ENCODE data around the gene SOX12.
"Not testable (repeated sequence)": the region's sequence is repeated elsewhere in the genome, so short reads cannot be mapped to it uniquely, and the experiment has no call there.

Gene SOX12

DNA sequence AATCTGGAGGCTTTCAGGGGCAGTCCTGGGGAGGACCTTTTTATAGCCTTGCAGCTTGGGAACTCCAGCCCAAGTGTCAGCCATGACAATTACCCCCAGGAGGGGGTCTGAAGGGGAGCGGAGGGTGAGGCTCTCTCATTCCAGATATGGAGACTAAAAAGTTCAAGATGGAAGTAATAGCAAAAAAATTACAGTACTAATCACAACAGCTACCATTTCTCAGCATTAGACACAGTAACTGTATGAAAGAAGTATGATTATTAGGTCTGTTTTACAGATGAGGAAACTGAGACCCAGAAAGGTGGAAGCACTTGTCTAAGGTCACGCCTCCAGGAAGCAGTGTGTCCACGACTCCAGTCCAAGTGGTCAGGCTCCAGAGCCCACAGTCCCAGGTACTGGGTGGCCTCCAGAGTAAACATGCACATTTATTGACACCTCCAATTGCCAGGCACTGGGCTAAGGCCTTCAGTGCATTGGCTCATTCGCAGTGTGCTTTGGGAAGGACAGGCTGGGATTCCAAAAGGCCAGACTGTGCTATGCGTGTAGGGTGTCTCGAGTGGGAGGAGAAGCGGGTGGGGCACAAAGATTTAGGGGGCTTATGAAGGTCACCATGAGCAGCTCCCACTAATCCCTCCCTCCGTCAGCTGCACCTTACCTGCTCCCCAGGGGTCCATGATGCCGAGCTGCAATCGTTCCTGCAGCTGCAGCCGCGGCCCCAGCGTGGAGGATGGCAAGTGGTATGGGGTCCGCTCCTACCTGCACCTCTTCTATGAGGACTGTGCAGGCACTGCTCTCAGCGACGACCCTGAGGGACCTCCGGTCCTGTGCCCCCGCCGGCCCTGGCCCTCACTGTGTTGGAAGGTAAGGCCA, 23.9 kb downstream of the SOX12 start:
- Mint-ChIP-seq H3K9me3 (no peaks in the 10 kb centered on the region), H3K36me3 (ENCODE audit: insufficient read depth) (no peaks in the 10 kb centered on the region), H3K27ac (no peak overlapping the region), H3K27me3 (no peaks in the 10 kb centered on the region), H3K4me3 (peak overlapping the region; percentile 81 to 90), H3K4me1 (ENCODE audit: low read depth in 2 of 2) (peaks cover 17 to 23% of the 10 kb centered on the region in 2 donors)
- no peak for ATAC-seq (replicated peaks)
- no peak for DNase-seq

DNA sequence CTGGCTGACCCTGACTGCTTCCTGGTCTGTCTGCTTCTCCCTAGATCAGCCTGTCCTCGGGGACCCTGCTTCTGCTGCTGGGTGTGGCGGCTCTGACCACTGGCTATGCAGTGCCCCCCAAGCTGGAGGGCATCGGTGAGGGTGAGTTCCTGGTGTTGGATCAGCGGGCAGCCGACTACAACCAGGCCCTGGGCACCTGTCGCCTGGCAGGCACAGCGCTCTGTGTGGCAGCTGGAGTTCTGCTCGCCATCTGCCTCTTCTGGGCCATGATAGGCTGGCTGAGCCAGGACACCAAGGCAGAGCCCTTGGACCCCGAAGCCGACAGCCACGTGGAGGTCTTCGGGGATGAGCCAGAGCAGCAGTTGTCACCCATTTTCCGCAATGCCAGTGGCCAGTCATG, 27.8 kb downstream of the SOX12 start:
- no peak overlapping the region for H3K27ac Mint-ChIP-seq
- no peak overlapping the region for H3K4me3 Mint-ChIP-seq
- DNase-seq (no peak), ATAC-seq (replicated peaks) (no peak)
- peaks cover 12 to 14% of the 10 kb centered on the region in 2 donors for H3K4me1 Mint-ChIP-seq (ENCODE audit: low read depth in 2 of 2)
- H3K27me3 Mint-ChIP-seq = no peaks in the 10 kb centered on the region
- H3K9me3 Mint-ChIP-seq = no peaks in the 10 kb centered on the region
- no peaks in the 10 kb centered on the region for H3K36me3 Mint-ChIP-seq (ENCODE audit: insufficient read depth)

DNA sequence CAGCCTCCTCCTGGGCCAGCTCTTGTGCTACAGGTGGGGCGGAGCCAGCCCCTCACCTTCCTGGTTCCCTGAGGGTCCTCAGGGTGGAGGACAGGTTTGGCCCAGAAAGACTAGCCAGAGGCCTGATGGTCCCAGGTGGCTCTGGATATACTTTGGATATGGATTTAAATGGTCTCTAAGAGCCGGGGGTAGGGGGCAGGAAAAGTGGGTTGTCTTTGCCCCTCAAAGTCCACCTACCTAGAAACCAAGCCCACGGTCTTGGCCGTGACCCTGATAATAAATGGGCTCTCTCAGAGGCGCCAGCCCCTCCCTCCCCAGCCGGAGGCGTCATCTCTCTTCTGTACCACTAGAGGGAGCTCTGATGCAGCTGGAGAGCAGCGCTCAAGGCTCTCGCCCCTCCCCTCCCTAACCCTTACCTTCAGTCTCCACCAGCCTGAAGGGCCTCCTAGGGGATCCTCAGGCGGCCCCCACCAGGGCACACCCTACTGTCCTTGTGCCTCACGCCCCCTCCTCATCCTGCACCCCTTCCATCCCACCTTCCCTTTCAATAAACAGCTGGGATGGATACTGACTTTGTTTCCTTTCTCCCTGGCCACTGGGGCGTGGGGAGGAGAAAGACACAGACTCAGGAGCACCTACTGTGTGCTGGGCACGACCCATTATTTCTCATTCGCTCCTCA, 29.1 kb downstream of the SOX12 start:
- no peak overlapping the region for H3K4me3 Mint-ChIP-seq
- H3K27me3 Mint-ChIP-seq = no peaks in the 10 kb centered on the region
- ATAC-seq (replicated peaks) = peak; percentile 100
- no peaks in the 10 kb centered on the region for H3K9me3 Mint-ChIP-seq
- H3K27ac Mint-ChIP-seq = peak overlapping the region in 1 of 2 donors; percentile 74
- no peaks in the 10 kb centered on the region for H3K36me3 Mint-ChIP-seq (ENCODE audit: insufficient read depth)
- peak; percentile 80 to 87 (median 82) for DNase-seq
- H3K4me1 Mint-ChIP-seq (ENCODE audit: low read depth in 2 of 2) = peaks cover 8 to 9% of the 10 kb centered on the region in 2 donors

DNA sequence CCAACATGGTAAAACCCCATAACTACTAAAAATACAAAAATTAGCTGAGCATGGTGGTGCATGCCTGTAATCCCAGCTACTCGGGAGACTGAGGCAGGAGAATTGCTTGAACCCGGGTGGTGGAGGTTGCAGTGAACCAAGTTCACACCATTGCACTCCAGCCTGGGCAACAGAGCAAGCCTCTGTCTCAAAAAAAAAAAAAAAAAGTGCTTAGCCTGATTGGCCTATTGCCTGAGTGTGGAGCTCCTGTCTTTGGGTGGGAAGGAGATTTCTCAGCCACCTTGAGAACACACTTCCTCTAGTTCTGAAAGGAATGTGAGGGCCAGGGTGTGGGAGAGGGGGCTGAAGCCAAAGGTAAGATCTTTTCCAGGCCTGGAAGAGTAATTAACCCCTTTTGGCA, 30.8 kb downstream of the SOX12 start:
- not testable (repeated sequence) for H3K4me3 Mint-ChIP-seq

DNA sequence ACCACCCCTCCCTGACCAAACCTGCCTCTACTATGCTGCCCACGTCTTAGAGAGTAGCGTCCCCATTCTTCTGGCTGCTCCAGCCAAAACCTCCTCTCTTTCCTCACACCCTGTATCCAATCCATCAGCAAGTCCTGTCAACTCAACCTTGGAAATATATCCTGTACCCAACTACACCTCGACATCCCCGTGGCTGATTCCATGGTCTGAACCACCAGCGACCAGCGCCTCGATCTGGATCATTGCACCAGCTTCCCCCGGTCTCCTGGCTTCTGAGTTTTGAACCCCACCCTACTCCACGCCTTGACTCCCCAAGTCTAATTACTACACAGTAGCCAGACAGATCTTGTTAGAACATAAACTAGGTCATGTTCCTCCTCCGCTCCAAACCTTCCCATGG, 31.4 kb downstream of the SOX12 start:
- Mint-ChIP-seq H3K9me3 (no peaks in the 10 kb centered on the region), H3K27me3 (no peaks in the 10 kb centered on the region), H3K4me3 (no peak overlapping the region), H3K36me3 (ENCODE audit: insufficient read depth) (no peaks in the 10 kb centered on the region), H3K27ac (no peak overlapping the region), H3K4me1 (ENCODE audit: low read depth in 2 of 2) (peaks cover 8 to 9% of the 10 kb centered on the region in 2 donors)
- no peak for ATAC-seq (replicated peaks)
- no peak for DNase-seq

More for the DNA sequence above, 30.8 kb downstream of the SOX12 start:
- H3K36me3 Mint-ChIP-seq (ENCODE audit: insufficient read depth); DNase-seq; ATAC-seq (replicated peaks); H3K4me1 Mint-ChIP-seq (ENCODE audit: low read depth in 2 of 2); H3K27ac Mint-ChIP-seq; H3K9me3 Mint-ChIP-seq; H3K27me3 Mint-ChIP-seq: not testable (repeated sequence)

DNA sequence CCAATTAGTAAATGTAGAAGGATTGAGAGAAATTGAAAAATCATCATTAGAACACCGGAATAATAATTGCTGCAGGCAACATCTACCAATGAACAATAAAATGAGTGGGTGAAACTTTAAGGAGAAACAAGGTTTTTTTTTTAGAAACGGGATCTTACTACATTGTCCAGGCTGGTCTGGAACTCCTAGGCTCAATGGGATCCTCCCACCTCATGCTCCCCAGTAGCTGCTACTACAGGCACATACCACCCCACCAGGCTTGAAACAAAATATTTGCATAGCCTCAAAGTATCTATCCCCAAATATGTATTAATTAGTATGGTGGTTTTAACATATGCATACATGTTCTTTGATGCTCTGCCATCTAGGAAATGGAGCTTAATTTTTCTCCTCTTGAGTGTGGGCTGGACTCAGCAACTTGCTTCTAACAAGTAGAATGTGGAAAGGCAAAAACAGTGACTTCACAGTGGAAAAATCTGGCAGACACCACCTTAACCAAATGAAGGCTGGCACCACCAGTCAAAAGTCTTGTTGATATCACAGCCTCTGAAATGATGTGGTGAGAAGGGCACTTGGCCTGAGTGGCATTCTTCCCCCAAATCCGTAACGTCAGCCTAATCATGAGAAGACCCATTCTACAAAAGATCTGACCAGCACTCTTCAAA, 33.7 kb downstream of the SOX12 start:
- ATAC-seq (replicated peaks) = no peak
- DNase-seq = no peak
- Mint-ChIP-seq H3K4me1 (ENCODE audit: low read depth in 2 of 2) (peaks cover 5 to 7% of the 10 kb centered on the region in 2 donors), H3K9me3 (no peaks in the 10 kb centered on the region), H3K4me3 (no peak overlapping the region), H3K27me3 (no peaks in the 10 kb centered on the region), H3K36me3 (ENCODE audit: insufficient read depth) (no peaks in the 10 kb centered on the region), H3K27ac (no peak overlapping the region)

DNA sequence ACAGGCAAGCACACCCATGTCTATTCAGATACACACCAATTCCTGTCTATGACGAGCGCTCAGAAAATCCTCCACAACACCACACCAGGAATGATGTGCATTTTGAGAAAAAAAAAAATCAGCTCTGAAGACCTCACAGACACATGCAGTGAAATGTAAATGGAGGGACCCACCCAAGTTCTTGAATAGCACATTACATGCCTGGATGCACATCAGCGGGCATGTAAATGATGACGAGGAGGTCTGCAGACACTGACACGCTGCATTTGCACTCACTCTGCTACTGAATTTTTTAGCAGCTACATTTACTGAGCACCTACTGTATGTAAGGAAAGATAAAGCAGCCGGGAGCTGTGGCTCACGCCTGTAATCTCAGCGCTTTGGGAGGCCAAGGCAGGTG, 36.2 kb downstream of the SOX12 start:
- DNase-seq (no peak), ATAC-seq (replicated peaks) (no peak)
- H3K4me1 Mint-ChIP-seq (ENCODE audit: low read depth in 2 of 2) = peaks cover 3 to 4% of the 10 kb centered on the region in 2 donors
- H3K36me3 Mint-ChIP-seq (ENCODE audit: insufficient read depth) = no peaks in the 10 kb centered on the region
- no peaks in the 10 kb centered on the region for H3K9me3 Mint-ChIP-seq
- no peaks in the 10 kb centered on the region for H3K27me3 Mint-ChIP-seq
- H3K4me3 Mint-ChIP-seq = no peak overlapping the region
- H3K27ac Mint-ChIP-seq = no peak overlapping the region

DNA sequence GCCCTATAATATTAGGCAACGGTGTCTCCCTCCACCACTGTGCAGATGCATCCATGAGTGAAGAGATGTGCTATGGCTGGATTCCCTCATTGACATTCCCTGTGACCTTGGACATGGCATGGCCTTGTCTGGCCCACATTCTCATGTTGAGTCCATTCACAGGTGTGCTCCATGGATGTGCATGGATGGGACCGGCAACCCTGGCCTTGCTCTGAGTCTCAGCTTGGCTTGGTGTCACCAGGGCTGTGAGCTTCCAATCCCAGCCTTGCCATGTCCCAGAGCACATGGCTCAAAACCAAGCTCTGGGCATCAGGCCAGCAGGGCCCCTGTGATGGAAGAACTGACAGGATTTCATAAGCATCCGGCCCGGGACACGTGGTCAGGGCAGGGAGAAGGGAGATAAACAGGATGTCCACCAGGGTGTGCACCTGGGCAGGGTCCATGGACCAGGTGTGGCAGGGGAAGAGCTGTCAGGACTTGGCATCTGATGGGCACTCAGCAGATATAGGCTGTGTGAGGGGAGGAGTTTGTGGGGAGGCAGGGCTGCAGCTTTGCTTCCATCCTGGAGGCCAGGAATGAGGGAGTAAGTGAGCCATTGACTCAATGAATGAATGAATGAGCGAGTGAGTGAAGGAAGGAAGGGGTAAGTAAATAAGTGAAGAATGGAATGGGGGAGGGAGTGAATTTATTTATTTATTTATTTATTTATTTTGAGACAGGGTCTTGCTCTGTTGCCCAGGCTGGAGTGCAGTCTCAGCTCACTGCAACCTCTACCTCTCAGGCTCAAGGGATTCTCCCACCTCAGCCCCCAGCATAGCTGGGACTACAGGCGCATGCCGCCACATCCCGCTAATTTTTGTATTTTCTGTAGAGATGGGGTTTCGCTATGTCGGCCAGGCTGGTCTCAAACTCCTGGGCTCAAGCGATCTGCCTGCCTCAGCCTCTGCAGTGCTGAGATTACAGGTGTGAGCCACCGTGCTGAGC, 37.2 kb downstream of the SOX12 start:
- DNase-seq (no peak), ATAC-seq (replicated peaks) (peak; percentile 24)
- Mint-ChIP-seq H3K4me3 (no peak overlapping the region), H3K27ac (no peak overlapping the region), H3K4me1 (ENCODE audit: low read depth in 2 of 2) (peaks cover 3 to 4% of the 10 kb centered on the region in 2 donors), H3K9me3 (no peaks in the 10 kb centered on the region), H3K36me3 (ENCODE audit: insufficient read depth) (no peaks in the 10 kb centered on the region), H3K27me3 (peaks cover 0 to 2% of the 10 kb centered on the region in 2 donors)

DNA sequence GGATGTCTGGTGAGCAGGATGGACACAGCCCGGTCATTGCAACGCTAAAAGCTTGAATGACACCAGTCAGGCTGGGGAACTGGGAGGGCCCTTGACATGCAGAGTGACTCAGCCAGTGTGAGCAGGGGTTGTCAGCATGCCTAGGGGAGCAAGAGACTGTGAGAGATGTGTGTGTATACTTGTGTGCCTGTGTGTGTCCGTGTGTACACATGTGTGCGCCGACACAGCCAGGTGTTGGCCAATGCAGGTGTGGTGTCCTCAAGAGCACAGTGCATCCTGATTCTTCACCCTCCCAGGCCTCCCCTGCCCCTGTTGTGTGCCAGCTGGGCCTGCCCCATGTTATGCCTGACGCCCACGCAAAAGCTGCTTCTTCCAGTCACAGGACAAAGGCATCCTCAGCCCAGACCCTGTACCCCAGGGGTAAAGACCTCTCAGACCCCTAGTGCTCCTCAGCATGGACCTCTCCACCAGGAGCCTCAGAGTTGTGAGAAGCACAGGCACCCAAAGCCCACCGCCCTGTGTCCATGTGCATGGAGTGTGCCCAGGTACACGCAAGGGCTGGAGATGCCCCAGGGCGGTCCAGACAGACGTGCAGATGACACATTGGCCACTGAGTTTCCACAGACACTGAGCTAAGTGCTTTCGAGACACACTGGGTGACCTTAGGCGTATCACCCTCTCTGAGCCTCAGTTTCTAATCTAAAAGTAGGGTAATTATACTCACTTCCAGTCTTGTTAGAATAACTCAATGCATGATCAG, 38.1 kb downstream of the SOX12 start:
- DNase-seq = no peak
- peaks cover 2 to 12% of the 10 kb centered on the region in 2 donors for H3K27me3 Mint-ChIP-seq
- no peaks in the 10 kb centered on the region for H3K36me3 Mint-ChIP-seq (ENCODE audit: insufficient read depth)
- ATAC-seq (replicated peaks) = no peak
- H3K9me3 Mint-ChIP-seq = no peaks in the 10 kb centered on the region
- H3K27ac Mint-ChIP-seq = no peak overlapping the region
- no peak overlapping the region for H3K4me3 Mint-ChIP-seq
- H3K4me1 Mint-ChIP-seq (ENCODE audit: low read depth in 2 of 2) = peaks cover 3 to 4% of the 10 kb centered on the region in 2 donors

DNA sequence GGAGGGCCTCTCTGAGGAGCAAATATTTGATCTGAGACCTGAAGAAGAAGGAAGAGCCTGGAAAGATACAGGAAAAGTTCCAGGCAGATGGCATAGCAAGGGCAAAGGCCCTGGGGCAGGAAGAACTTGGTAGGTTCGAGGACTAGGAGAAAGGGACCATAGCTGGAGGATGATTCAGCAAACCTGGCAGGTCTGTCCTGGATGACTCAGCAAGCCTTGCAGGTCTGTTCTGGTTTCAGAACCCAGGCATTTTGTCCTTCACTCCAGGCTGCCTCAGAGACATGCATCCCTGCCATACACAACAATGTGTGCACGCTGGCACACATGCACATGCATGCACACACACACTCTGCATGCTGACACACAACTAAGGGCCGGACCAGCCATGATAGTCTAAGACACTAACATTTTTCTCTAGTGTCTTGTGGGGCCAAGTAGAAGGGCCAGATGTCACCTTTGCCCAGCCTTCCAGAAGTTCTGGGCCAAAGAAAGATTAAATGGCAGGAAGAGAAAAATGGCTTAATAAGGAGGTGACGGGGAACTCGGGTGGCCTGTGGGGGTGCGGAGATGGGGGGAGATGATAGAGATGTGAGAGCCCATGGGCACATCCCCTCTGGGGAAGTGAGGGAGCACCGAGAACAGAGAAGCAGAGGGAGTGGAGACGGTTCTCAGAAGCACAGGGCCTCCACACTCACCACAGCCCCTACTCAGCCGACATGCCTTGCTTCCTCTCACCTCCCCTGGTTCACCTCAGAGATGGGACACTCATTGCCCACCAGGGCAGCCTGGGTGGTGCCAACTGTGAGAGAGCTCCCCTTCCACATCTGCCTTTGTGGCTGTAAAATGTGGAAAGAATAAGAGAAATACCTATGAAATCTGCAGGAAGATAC, 39.8 kb downstream of the SOX12 start:
- ATAC-seq (replicated peaks) = no peak
- H3K4me1 Mint-ChIP-seq (ENCODE audit: low read depth in 2 of 2) = peaks cover 4 to 6% of the 10 kb centered on the region in 2 donors
- H3K4me3 Mint-ChIP-seq = no peak overlapping the region
- no peaks in the 10 kb centered on the region for H3K9me3 Mint-ChIP-seq
- H3K27ac Mint-ChIP-seq = no peak overlapping the region
- DNase-seq = no peak
- peaks cover 13 to 27% of the 10 kb centered on the region in 2 donors for H3K27me3 Mint-ChIP-seq
- no peaks in the 10 kb centered on the region for H3K36me3 Mint-ChIP-seq (ENCODE audit: insufficient read depth)

DNA sequence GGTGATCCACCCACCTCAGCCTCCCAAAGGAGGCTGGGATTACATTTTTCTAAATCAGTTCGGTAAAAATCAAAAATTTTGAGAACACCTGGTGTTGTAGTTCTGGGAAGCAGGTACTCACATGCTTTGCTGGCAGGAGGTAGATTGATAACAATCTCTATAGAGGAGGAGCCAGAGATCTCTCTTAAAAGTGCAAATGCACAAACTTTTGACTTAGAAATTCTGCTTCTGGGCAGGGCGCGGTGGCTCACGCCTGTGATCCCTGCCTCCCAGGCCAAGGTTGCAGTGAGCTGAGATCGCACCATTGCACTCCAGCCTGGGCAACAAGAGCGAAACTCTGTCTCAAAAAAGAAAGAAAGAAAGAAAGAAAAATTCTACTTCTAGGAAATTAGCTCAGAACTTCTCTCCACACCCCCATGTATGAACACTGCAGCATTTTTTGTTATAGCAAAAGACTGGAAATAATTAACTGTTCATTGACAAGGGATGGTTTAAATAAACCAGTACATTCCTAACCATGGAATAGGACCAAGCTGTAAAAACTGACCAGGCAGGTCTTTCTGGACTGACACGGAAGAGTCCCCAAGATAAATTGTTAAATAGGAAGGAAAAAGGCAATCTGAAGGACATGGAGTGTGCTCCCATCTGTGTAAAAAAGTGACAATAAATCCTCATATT, 40.8 kb downstream of the SOX12 start:
- Mint-ChIP-seq H3K4me1 (ENCODE audit: low read depth in 2 of 2) (peaks cover 4 to 6% of the 10 kb centered on the region in 2 donors), H3K9me3 (no peaks in the 10 kb centered on the region), H3K27me3 (peaks cover 13 to 27% of the 10 kb centered on the region in 2 donors), H3K4me3 (no peak overlapping the region), H3K36me3 (ENCODE audit: insufficient read depth) (no peaks in the 10 kb centered on the region), H3K27ac (no peak overlapping the region)
- no peak for DNase-seq
- no peak for ATAC-seq (replicated peaks)

Measured in effector memory CD8-positive, alpha-beta T cell (primary cell).